GM12872 (cell line): Measurements from ENCODE around the gene NECTIN4.

Experiments used
- TF ChIP-seq, protein P1 (sequence below): IDR thresholded peaks from 3 replicates; pipeline ENCODE4 v1.5.1; 2011; ENCODE audit warnings: low read depth, mild to moderate bottlenecking, low read length, moderate library complexity; ENCODE audit not compliant: insufficient read depth

NECTIN4 gene

DNA sequence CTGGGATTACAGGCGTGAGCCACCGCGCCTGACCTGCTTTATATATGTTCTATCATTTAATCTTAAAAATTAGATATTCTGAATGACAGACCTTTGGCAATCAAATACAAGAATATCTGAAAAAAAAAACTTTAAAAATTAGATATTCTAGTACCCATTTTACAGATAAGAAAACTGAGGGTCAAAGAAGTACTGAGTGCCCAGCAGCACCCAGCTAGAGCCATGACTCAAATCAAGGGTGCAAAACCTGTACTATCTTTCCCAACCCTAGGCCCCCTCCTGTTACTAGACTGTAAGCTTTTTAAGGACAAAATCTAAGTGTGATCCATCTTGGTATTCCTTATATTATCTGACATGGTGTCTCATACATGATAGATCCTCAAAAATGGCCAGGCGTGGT, 27.9 kb downstream of the NECTIN4 start:
- TF ChIP-seq, protein P1, sequence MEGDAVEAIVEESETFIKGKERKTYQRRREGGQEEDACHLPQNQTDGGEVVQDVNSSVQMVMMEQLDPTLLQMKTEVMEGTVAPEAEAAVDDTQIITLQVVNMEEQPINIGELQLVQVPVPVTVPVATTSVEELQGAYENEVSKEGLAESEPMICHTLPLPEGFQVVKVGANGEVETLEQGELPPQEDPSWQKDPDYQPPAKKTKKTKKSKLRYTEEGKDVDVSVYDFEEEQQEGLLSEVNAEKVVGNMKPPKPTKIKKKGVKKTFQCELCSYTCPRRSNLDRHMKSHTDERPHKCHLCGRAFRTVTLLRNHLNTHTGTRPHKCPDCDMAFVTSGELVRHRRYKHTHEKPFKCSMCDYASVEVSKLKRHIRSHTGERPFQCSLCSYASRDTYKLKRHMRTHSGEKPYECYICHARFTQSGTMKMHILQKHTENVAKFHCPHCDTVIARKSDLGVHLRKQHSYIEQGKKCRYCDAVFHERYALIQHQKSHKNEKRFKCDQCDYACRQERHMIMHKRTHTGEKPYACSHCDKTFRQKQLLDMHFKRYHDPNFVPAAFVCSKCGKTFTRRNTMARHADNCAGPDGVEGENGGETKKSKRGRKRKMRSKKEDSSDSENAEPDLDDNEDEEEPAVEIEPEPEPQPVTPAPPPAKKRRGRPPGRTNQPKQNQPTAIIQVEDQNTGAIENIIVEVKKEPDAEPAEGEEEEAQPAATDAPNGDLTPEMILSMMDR, result no peak

DNA sequence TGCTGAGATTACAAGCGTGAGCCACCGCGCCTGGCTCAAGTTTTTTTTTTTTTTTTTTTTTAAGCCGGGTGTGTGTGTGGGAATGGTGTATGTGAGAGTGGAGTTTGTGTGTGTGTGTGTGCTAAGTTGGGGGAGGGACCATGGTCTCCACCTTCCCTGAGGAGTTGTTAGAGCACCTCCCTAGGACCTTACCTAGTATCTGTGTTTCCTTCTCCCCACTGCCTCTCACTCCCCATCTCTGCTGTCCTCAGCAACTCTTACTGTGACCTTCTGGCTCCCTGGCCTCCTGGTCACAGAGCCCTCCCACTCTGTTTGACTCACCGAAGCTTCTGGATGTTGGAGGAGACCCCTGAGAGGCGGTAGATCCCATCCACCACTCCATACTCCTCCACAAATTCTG, 30.1 kb downstream of the NECTIN4 start:
- TF ChIP-seq, protein P1, result no peak

DNA sequence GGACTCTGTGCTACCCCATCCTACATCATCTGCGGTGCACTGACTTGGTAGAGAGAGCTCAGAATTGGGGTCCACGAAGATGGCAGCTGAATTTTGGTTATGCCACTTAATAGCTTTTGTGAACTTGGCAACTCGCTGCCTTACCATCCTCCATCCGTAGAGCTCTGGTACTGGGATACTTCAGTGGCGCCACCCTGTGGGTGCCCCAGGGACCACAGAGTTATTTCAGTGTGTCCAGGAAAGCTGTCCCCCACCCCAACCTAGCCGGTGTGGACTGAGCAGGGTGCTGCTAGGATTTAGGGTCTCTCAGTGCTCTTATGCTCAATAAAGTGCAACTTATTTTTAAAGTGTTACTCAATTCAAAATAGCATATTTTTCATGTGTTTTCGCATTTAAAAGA, 34.6 kb downstream of the NECTIN4 start:
- TF ChIP-seq, protein P1, result no peak

DNA sequence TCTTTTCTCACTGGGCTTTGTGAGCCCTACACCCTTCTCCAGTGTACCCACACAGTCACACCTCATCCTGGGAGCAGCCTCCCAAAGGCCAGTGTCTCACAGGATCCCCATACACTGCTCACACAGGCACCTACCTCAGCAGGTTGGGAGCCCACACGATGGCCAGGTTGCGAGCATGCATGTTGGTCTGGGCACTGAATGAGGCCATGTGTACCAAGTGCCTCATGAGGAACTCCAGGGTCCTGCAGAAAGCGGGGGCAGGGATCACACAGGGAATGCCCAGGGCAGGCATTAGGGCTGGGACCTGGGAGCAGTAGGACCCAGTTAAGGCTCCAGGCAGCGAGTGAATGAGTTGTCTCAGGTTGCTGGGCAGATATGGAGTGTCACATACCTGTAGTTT, 35.1 kb downstream of the NECTIN4 start:
- TF ChIP-seq, protein P1, result no peak

DNA sequence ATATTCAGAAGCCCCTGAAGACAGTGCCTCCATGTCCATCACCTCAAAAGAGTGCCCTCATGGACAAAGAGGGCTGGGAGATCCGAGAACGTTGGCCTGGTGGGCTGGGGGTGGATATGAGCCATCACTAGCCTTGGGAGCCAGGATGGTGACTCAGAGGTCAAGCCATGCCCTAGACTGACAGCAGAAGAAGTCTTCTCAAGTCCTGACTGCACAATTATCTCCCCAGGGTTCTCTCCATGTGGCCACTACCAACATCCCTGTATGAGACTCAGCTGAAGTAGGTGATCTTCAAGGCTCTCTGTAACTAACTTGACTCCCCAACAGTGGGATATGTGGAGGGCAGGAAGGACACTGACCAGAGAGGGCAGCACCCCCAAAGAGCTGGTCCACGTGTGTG, 36.5 kb downstream of the NECTIN4 start:
- TF ChIP-seq, protein P1, result no peak

DNA sequence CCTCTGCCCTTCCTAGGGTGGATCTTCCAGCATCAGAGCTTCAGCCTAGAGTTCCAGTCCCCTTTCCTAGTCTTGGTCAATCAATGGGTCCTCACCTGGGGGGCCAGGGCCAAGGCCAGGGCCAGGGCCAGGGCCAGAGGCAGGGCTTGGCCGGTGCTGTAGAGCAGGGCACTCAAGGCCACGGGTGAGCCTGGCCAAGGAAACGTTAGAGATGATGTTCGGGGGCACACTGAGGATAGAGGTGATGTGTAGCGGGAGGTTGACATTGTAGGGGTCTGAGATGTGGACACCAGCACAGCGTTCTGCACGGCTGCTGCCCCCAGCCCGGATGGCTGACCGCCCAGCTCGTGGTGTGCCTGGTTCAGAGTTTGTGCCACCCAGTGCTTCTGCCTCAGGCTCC, 38.1 kb downstream of the NECTIN4 start:
- TF ChIP-seq, protein P1, result no peak

DNA sequence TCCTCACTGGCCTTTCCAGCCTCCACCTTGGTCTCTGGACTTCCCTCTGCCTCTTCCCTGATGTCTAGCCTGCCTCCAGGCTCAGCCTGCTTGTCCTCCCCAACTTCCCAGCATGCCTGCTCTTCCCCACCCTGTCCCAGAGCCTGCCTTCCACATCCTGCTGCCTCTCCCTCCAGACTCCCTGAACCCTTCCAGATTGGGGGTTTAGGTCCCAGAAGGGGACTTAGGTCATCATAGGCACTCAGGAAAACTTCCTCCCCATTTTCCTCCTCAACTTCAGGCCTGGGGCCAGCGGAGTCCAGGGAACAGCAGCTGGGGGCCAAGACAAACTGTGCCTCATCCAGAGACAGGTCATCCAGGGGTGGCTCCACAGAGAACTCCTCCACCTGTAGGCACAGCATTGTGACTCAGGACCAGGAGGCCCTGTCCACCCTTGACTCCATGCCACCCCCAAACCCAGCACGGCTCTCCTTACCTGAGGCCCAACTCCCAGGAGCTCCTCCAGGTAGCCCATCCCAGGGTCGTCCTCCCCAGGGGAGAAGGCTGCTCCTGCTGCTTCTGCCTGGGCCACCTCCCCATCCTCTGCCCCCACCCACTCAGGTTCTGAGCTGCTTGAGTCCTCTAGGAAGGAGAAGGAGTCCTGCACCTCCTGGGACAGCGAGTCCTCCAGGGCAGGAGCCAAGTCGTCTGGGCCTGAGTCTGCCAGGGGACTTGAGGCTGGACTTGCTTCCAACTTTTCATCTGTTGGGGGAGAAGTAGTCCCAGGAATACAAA, 40.2 kb downstream of the NECTIN4 start:
- TF ChIP-seq, protein P1, result no peak
